Stimulated activated CD4-positive, alpha-beta T cell treated with anti-CD3 and anti-CD28 coated beads, Interleukin-2, amount 100 ng/mL, for 24 hours (primary cell): ENCODE results near the gene ARL9.

Experiments
- DNase-seq, 2 donors: peaks; one replicate each; pipeline ENCODE4 v3.0.0-alpha.2; 2020

ARL9 gene

GRCh38 chr4:56532239-56532638 is 26.6 kb downstream of the ARL9 start:
- DNase-seq: no peak

GRCh38 chr4:56535915-56536314 is 30.3 kb downstream of the ARL9 start:
- no peak for DNase-seq

GRCh38 chr4:56537147-56537546 is 31.6 kb downstream of the ARL9 start:
- no peak for DNase-seq

GRCh38 chr4:56540826-56541225 is 35.2 kb downstream of the ARL9 start:
- DNase-seq: no peak

- DNase-seq: peak; percentile 91 to 92
Measured at GRCh38 chr4:56544573-56545131, 39.1 kb downstream of the ARL9 start.

- no peak for DNase-seq
Measured at GRCh38 chr4:56550642-56551041, 45.1 kb downstream of the ARL9 start.

- no peak for DNase-seq
Measured at GRCh38 chr4:56551516-56551915, 45.9 kb downstream of the ARL9 start.

- DNase-seq: no peak
Measured at GRCh38 chr4:56552273-56552672, 46.7 kb downstream of the ARL9 start.

GRCh38 chr4:56570041-56570440 is 64.5 kb downstream of the ARL9 start:
- no peak for DNase-seq
